Activated CD8-positive, alpha-beta memory T cell treated with anti-CD3 and anti-CD28 coated beads, Interleukin-2, amount 50 U/mL, for 24 hours (primary cell): ENCODE data around the gene SPATA13.
"Not testable (repeated sequence)": the region's sequence is repeated elsewhere in the genome, so short reads cannot be mapped to it uniquely, and the experiment has no call there.

Experiments used
- DNase-seq: peaks from one replicate; pipeline ENCODE4 v3.0.0-alpha.2; 2020; ENCODE audit errors: extremely low read depth

Gene SPATA13

GRCh38 chr13:24279327-24280110, 119.0 kb downstream of the SPATA13 start:
- no peak for DNase-seq

GRCh38 chr13:24280720-24281119, 120.2 kb downstream of the SPATA13 start:
- DNase-seq = no peak

DNA sequence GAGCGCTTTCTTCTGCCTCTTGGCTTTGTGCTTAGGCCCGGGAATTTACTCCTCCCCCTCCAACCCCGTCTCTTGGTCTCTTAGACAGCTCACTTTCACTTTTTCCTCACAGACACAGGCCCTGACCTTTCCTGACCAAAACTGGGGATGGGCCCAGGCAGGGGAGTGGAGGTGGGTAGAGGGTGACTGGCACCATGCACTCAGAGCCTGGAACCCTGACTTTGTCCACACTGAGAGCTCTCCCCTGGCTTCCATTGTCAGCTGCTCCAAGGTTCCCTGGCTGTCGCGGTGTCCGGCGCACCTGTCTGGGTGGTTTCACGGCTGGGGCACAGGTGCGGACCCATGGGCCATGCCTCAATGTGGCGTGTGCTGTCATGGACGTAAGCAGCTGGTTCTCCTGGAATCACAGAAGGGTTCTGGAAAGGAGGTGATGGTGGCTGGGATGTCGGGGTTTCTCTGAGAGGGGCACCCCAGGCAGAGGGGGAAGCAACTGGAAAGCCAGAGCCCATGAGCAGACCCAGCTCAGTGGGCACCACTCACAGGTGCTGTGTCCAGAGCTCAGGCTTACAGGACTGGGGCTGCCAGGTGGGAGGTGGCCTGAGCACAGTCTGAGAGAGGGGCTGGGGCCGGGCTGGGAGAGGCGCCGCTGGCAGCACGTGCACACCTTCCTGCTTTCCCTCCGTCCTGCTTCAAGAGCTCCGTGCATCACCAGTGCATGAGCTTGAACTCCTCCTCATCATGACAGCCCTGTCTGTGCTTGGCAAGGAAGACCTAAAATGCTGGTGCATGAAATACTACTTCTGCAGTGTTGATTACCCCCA, 120.9 kb downstream of the SPATA13 start:
- no peak for DNase-seq

DNA sequence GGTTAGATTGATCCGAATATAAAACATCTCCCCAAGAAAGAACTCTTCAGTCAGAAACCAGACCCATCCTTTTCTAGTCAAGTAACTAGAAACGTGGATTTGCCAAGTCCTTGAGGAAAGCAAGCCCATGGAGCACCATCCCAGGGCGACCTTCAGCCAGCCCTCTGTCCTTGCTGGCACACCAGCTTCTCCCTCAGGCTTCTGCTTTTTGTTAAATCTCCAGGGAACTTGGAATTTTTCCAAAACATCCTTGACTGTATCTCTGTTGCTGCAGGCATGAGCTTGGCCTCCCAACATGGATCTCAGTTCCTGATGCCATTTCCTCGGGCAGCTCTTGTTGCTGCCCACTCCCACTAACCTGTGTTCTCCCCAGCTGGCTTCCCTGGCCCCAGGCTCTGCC, 121.7 kb downstream of the SPATA13 start:
- DNase-seq = no peak

DNA sequence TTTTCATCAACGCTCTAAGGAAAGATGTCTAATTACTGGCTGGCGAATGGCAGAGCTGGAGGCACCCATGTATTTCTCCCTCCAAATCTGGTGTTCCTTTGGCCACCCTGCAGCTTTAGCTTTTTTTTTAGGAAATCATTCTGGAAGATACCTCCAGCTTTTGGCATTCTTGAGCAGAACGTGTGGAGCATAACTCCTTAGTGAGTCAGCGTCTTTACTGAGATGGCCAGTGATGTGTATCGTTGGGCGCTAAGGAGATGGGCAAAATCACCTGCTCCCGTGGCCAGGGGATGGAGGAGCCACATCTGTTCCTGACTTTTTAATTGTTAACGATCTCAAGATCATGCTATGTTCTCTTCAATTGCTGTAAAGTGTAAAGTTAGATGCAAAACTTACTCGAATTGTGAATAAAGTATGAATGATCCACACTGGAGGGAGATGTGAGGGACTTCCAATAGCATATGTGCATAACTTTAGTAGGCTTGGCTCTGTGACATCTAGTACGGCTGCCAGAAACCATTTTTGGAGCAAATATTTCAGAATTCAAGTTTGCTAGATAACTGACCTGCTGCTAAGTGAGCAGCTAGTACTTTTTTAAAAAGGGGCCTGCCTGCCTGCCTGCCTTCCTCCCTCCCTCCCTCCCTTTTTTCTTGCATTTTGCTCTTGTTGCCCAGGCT, 124.5 kb downstream of the SPATA13 start:
- DNase-seq = no peak

DNA sequence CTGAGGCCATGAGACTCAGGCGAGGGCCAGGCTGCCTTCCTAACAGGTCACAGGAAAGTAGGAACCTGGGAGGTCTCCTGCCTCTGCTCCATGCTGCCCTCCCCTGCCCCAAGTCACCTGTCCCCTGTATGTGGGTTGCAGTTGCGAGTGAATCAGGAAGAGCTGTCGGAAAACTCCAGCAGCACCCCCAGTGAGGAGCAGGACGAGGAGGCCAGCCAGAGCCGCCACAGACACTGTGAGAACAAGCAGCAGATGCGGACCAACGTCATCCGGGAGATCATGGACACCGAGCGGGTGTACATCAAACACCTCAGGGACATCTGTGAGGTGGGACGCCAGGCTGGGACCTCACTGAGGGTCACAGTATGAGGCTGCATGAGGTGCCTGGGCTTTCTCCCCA, 126.1 kb downstream of the SPATA13 start:
- no peak for DNase-seq

- DNase-seq = no peak
These were observed 127.3 kb downstream of the SPATA13 start for GRCh38 chr13:24287748-24288287.

DNA sequence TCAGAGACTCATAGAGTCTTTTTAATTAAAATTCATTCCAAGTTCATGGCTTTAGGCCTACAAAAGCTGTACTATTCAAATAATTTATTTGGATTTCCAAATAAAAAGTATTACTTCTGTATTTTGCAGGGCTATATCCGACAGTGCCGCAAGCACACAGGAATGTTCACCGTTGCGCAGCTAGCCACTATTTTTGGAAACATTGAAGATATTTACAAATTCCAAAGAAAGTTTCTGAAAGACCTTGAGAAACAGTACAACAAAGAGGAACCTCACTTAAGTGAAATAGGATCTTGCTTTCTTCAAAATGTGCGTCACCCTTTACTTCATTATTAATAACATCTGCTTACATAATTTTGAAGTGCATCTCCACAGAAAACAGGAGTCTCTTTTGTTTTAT, 128.3 kb downstream of the SPATA13 start:
- no peak for DNase-seq

DNA sequence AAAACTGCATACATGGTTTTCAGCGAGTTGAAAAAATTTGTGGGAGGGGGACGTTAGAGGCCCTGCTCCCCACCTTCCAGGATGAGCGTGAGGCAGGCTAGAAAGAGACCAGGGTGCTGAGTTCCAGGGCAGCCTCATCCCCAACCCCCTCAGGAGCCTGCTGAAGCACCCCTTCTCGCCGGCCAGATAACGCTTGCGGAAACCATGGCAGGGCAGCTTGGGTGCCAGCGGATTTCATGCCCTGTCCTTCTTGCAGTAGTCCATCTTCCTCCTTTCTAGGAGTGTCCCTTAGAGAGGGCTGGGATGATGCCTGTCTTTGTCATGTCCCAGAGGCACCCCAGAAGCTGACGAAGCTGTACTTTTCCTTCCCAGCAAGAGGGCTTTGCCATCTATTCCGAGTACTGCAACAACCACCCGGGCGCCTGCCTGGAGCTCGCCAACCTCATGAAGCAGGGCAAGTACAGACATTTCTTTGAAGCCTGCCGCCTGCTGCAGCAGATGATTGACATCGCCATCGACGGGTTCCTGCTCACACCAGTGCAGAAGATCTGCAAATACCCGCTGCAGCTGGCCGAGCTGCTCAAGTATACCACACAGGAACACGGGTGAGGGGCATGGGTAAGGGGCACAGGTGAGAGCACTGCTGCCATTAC, 129.9 kb downstream of the SPATA13 start:
- no peak for DNase-seq

DNA sequence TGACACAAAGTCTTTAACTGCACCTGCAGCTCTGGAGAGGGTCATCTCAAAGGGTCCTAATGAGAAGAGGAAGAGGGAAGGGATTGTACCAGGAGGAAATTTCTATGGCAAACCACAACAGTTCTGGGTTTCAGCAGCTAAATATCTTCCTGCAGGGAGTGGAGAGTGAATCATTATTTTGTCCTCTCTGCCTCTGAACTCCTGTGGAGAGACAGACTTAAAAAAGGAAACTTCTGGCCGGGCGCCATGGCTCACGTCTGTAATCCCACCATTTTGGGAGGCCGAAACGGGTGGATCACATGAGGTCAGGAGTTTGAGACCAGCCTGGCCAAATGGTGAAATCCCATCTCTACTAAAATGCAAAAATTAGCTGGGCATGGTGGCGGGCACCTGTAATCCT, 132.0 kb downstream of the SPATA13 start:
- DNase-seq = no peak

GRCh38 chr13:24293746-24294145, 133.2 kb downstream of the SPATA13 start:
- no peak for DNase-seq

GRCh38 chr13:24299488-24300114, 139.1 kb downstream of the SPATA13 start:
- no peak for DNase-seq

GRCh38 chr13:24301434-24301833, 140.9 kb downstream of the SPATA13 start:
- DNase-seq = no peak

- DNase-seq = no peak
These were observed 141.4 kb downstream of the SPATA13 start for GRCh38 chr13:24301911-24302310.

GRCh38 chr13:24304620-24305019, 144.1 kb downstream of the SPATA13 start:
- DNase-seq = no peak

DNA sequence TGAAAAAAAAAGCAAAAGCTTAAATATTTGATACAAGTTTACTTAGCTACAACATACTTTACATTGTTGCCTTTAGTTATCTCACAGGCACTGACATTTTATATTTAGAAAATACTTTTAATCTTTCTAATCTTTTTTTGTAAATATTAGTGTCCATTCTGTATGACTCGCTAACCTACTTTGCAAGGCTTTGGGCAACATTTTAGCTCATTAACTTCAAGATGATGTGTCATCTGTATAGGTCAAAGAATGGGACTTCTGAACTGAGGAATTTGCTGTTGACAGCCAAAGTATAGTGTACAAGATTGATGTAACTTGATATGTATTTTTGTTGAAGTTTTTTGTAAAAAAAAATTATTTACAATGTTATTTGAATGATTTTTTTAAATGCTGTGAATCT, 146.1 kb downstream of the SPATA13 start:
- DNase-seq = no peak

GRCh38 chr13:24307211-24308067, 146.9 kb downstream of the SPATA13 start:
- no peak for DNase-seq

- DNase-seq = no peak
These were observed 147.5 kb downstream of the SPATA13 start for GRCh38 chr13:24308068-24308445.

GRCh38 chr13:24308488-24309020, 148.0 kb downstream of the SPATA13 start:
- no peak for DNase-seq

DNA sequence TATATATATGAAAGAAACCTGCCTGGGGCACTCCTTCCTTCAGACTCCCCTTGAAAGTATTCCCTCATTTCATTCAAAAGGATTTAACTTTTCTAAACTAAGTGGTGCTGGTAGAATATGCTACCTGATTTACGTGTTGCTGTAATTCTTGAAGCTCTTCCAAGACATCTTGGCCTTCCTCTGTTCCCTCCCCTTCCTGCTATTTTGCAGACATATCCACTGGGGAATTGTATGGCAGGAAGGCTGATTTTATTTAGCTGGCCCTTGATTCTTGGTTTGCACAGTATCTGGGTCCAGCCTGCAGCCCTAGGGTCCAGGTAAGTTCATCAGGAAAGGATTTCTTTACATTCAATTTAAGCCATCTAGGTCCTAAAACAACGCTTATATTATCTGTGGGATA, 148.8 kb downstream of the SPATA13 start, which contains the start of gene C1QTNF9:
C1QTNF9 (plus strand) TSS at position 281 of the 400 bp plus-strand sequence. CDS start 6,424 bp downstream, outside the sequence.
- not testable (repeated sequence) for DNase-seq
